Mesangial cell (primary cell): ENCODE data around the gene C19orf73. TPM values are rescaled to one million over a fixed set of nuclear protein-coding genes. Genes with fewer than 3 reads are reported as not detected.

Source experiments
- total RNA-seq: library from RNA; depleted of rRNA; stranded (reverse); fragments of >200 nt; gene quantifications from 2 replicates; pipeline ENCODE4 v1.2.3, GENCODE V29; 2015

The C19orf73 gene
- 3.7 and 6.0 TPM in 2 replicates for total RNA-seq

GRCh38 chr19:49118565-49119410 is at the start of gene C19orf73:
Gene C19orf73, minus strand, starts transcription at chr19:49119143. Its CDS starts 121 bp downstream, at chr19:49119022.

GRCh38 chr19:49157445-49158224 is 38.7 kb upstream of the C19orf73 start, which contains the start of gene TRPM4:
Gene TRPM4, plus strand, starts transcription at chr19:49157792. Its CDS starts 75 bp downstream, at chr19:49157867.

GRCh38 chr19:49155005-49155819 is 36.3 kb upstream of the C19orf73 start, which contains the start of gene HRC:
Gene HRC, minus strand, starts transcription at chr19:49155396. Its CDS starts 159 bp downstream, at chr19:49155237.

DNA sequence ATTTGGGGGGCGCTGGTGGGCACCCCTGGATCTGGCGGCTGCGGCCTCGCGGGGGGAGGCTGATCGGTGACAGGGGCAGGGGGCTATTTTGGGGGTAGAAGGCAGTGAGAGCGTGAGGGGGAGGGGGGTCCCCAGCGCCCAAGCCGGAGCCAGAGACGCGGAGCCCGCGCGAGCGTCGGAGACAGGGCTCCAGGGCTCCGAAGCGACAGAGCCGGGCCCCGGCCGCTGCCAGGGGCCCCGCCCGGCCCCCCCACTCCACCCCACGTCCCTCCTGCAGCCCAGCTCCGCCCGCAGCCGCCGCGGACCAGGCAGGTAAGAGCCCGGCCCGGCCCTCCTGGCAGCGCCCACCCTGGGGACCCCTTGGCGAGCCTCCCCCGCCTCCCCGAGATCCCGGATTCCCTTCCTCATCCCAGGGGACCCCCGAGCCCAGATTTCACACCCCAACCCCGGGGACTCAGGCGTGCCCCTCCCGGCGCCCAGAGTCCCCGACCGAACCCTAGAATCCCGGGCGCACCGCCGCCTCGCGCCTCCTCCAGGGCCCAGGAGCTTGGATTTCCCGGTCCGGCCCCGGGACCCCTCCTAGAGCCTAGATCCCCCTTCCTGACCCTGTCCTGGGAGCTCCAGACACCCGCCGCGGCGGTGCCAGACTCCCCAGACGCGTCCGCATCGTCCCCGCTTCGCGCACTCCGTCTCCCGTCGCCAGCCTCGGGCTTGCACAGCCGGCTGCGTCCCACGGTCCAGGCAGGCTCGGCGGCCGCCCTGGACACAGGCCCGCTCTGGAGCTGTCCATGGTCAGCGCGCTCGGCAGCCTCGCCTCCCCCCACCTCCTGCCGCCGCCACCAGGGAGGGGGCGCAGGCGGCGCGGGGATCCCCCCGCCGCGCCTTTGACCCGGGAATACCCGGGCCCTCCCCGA is 725 bp upstream of the C19orf73 start, which contains the start of gene PPFIA3:
TSS of gene PPFIA3 (plus strand) at position 134 of the 914 bp plus-strand sequence. CDS start 8,330 bp downstream, outside the sequence.

GRCh38 chr19:49113762-49114629 is 4.9 kb downstream of the C19orf73 start, which contains the start of gene LIN7B:
Gene LIN7B, plus strand, starts transcription at chr19:49114370. Its CDS starts 35 bp downstream, at chr19:49114405.

DNA sequence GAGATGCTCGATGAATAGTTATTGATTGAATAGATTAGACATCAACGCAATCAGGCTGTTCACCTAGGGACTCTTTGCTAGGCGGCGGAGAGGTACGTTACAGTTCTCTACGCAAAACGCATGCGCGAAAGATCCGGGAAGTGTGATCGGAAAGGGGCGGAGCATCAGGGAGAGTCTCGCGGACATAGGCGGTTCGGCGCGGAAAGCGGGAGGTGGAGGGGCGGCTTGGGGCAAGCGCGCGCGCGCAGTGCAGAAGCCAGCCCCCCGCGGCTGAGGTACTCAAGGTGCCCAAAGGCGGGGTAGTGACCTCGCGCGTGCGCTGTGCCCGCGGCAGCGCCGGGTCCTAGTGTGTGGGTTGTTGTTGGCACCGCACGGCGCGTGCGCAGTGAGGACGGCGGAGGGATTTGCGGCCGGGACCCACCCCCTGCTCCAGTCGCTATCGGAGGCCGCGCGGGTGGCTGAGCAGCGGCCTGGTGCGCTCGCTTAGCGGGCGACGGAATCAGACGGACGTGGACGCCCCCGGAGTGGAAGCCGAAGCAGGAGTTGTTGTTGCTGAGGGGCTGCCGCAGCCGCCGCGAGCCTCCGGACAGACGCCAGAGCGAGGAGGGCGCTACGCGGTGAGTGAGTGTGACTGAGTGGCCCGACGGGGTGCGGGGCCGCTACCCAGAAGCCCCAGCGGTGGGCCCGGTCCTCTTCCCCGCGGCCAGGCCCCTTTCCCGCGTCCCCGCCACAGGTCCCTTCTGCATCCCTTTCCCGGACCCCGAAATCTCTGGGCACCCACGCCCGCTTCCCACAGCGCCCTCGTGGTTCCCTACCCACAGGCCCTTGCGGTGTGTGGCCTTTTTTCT is 33.7 kb downstream of the C19orf73 start, which contains the start of gene SNRNP70:
TSS of gene SNRNP70 (plus strand) at position 432 of the 848 bp plus-strand sequence. CDS start 964 bp downstream, outside the sequence.

Other genes with a start within 250 kb of the C19orf73 start
- gene PPP1R15A, start 246.7 kb downstream of the C19orf73 start, total RNA-seq, result 22.8 and 32.2 TPM in 2 replicates
- gene TULP2, start 220.4 kb downstream of the C19orf73 start, total RNA-seq, result not detected in 2 replicates
- 196 and 317 TPM in 2 replicates for gene NUCB1, start 218.8 kb downstream of the C19orf73 start, total RNA-seq
- gene DHDH, start 185.4 kb downstream of the C19orf73 start, total RNA-seq, result 0.33 TPM in 1 of 2 replicates, not detected in the other
- 129 and 173 TPM in 2 replicates for gene BAX, start 164.3 kb downstream of the C19orf73 start, total RNA-seq
- gene FTL, start 153.8 kb downstream of the C19orf73 start, total RNA-seq, result 1,218 and 2,784 TPM in 2 replicates
- gene GYS1, start 125.8 kb downstream of the C19orf73 start, total RNA-seq, result 34.2 and 47.6 TPM in 2 replicates
- 137 and 324 TPM in 2 replicates for gene RUVBL2, start 125.3 kb downstream of the C19orf73 start, total RNA-seq
- gene LHB, start 102.1 kb downstream of the C19orf73 start, total RNA-seq, result 0.49 and 0.76 TPM in 2 replicates
- 0.33 TPM in 1 of 2 replicates, not detected in the other for gene CGB3, start 94.8 kb downstream of the C19orf73 start, total RNA-seq
- 3.9 TPM in 1 of 2 replicates, not detected in the other for gene CGB2, start 87.3 kb downstream of the C19orf73 start, total RNA-seq
- 3.7 TPM in 1 of 2 replicates, not detected in the other for gene CGB1, start 82.2 kb downstream of the C19orf73 start, total RNA-seq
- 0.38 and 2.1 TPM in 2 replicates for gene CGB5, start 75.3 kb downstream of the C19orf73 start, total RNA-seq
- 0.25 and 8.0 TPM in 2 replicates for gene CGB8, start 70.0 kb downstream of the C19orf73 start, total RNA-seq
- 3.4 and 3.6 TPM in 2 replicates for gene CGB7, start 61.4 kb downstream of the C19orf73 start, total RNA-seq
- 0.25 TPM in 1 of 2 replicates, not detected in the other for gene NTF4, start 54.3 kb downstream of the C19orf73 start, total RNA-seq
- not detected in 2 replicates for gene KCNA7, start 46.4 kb downstream of the C19orf73 start, total RNA-seq
- 155 and 218 TPM in 2 replicates for gene SNRNP70, start 33.7 kb downstream of the C19orf73 start, total RNA-seq
- 6.4 and 8.9 TPM in 2 replicates for gene LIN7B, start 4.8 kb downstream of the C19orf73 start, total RNA-seq
- 2.4 and 2.7 TPM in 2 replicates for gene PPFIA3, start 401 bp upstream of the C19orf73 start, total RNA-seq
- gene HRC, start 36.3 kb upstream of the C19orf73 start, total RNA-seq, result not detected in 2 replicates
- 7.7 and 13.8 TPM in 2 replicates for gene TRPM4, start 38.6 kb upstream of the C19orf73 start, total RNA-seq
- gene SLC6A16, start 206.0 kb upstream of the C19orf73 start, total RNA-seq, result under 0.01 and 0.13 TPM in 2 replicates
- gene CD37, start 216.3 kb upstream of the C19orf73 start, total RNA-seq, result not detected in 2 replicates
- gene TEAD2, start 243.3 kb upstream of the C19orf73 start, total RNA-seq, result 56.5 and 59.7 TPM in 2 replicates
- gene DKKL1, start 244.7 kb upstream of the C19orf73 start, total RNA-seq, result 0.81 and 2.3 TPM in 2 replicates